OCI-LY3 (cell line): ENCODE data around the gene PUDP.

Source experiments
- EZH2phosphoT487 ChIP-seq: fragments of 200-600 bp; shearing (Covaris generic); IDR thresholded peaks from 2 replicates; pipeline ENCODE4 v1.6.1; 2018; ENCODE audit warnings: antibody characterized with exemption, mixed run types, low read depth
- TF ChIP-seq, protein P1 (sequence below): fragments of 200-600, 300-600 bp; sonication (generic); IDR thresholded peaks from 2 replicates; pipeline ENCODE4 v1.5.1; 2014; ENCODE audit warnings: antibody characterized with exemption, low read length, low read depth

DNA sequence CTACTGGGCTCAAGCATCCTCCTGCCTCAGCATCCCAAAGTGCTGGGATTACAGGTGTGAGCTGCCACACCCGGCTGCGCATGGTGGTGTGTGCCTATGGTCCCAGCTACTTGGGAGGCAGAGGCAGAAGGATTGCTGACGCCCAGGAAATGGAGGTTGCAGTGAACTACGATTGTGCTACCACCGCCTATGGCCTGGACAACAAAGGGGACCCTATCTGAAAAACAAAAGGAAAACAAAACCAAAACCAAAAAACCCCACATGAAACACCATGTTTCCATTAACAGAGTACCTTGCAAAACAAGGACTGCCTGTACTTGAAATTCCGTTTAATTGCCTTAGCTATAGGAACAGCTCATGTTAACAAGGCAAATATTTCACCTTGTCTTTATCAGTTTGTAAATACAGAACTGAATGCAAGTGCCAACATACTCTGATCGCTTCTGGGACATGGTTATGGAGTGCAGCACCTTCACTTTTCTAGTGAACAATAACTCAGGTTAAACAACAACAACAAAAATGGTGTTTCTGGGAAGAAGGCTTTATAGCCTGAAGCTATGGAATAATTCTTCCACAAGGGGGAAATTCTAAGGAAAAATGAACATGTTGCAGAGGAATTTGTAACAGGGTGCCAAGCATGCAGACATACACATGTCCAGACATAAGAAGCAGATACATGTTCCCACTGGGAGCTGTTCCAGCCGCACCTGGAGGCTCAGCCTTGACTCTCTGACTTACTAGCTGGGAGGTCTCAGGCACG lies 73.6 kb downstream of the PUDP start:
- TF ChIP-seq, protein P1, sequence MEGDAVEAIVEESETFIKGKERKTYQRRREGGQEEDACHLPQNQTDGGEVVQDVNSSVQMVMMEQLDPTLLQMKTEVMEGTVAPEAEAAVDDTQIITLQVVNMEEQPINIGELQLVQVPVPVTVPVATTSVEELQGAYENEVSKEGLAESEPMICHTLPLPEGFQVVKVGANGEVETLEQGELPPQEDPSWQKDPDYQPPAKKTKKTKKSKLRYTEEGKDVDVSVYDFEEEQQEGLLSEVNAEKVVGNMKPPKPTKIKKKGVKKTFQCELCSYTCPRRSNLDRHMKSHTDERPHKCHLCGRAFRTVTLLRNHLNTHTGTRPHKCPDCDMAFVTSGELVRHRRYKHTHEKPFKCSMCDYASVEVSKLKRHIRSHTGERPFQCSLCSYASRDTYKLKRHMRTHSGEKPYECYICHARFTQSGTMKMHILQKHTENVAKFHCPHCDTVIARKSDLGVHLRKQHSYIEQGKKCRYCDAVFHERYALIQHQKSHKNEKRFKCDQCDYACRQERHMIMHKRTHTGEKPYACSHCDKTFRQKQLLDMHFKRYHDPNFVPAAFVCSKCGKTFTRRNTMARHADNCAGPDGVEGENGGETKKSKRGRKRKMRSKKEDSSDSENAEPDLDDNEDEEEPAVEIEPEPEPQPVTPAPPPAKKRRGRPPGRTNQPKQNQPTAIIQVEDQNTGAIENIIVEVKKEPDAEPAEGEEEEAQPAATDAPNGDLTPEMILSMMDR = no peak
- TF ChIP-seq EZH2phosphoT487 = no peak
